Body of pancreas (tissue), 4 donors: Measurements from ENCODE around the gene DYNLL1.

Experiments
- POLR2A ChIP-seq, 3 donors: fragments of 450-650 bp; IDR thresholded peaks; one replicate each; pipeline ENCODE4 v1.6.1; 2016; ENCODE audit warnings: antibody characterized with exemption in 3 of 3, mild to moderate bottlenecking in 2 of 3
- TF ChIP-seq, protein P1 (sequence below), 7 experiments: fragments of 450-650 bp in 4 of 7; fragments of 200-600 bp in 3 of 7; sonication (generic) in 3 of 7; IDR thresholded peaks; one replicate each; pipeline ENCODE4 v1.5.1; 2016 to 2019; ENCODE audit warnings: antibody characterized with exemption in 7 of 7

DNA sequence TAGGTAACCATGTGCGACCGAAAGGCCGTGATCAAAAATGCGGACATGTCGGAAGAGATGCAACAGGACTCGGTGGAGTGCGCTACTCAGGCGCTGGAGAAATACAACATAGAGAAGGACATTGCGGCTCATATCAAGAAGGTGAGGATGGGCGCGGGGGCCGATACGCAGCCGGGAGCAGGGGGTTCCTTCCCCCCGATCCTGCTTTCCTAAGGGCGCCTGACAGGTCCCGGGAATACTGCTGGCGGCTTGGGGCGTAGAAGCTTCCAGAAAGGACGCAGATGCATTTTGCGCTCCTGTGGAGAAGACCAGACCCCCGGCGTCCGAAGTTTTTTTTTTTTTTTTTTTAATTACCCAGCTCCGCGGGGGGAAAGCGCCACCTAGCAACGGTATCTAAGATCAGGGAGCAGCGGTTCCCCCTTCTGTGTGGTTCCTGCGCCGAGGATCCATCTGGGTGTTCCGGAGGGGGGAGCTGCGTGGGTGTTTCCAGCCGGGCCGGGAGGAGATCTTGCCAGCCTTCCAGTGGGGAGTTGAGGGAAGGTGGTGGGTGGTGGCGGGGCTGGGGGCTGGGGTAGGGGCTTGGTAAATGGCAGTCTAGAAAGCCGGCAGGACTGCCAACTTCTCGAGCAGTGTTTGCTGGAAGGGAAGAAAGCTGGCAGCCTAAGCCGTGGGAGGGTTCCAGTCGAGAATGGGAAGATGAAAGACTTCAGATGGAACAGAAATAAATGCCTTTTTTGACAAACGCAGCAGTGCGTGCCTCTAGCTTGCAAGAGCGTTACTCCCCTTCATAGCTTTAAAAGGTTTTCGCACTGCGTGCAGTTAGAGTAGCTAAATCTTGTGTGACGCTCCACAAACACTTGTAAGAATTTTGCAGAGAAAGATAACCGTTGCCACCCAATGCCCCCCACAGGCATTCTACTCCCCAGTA, 764 bp downstream of the DYNLL1 start:
- TF ChIP-seq, protein P1, sequence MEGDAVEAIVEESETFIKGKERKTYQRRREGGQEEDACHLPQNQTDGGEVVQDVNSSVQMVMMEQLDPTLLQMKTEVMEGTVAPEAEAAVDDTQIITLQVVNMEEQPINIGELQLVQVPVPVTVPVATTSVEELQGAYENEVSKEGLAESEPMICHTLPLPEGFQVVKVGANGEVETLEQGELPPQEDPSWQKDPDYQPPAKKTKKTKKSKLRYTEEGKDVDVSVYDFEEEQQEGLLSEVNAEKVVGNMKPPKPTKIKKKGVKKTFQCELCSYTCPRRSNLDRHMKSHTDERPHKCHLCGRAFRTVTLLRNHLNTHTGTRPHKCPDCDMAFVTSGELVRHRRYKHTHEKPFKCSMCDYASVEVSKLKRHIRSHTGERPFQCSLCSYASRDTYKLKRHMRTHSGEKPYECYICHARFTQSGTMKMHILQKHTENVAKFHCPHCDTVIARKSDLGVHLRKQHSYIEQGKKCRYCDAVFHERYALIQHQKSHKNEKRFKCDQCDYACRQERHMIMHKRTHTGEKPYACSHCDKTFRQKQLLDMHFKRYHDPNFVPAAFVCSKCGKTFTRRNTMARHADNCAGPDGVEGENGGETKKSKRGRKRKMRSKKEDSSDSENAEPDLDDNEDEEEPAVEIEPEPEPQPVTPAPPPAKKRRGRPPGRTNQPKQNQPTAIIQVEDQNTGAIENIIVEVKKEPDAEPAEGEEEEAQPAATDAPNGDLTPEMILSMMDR (IDR thresholded peaks at IDR 0.05) = peak in 1 of 7 experiments; percentile 20
- no peak for TF ChIP-seq POLR2A (IDR thresholded peaks at IDR 0.05)
